PFSK-1 (cell line): ENCODE measurements around the gene ZNF831.

Source experiments
- FOXP2 ChIP-seq: optimal IDR thresholded peaks from 2 replicates; pipeline ENCODE3; 2011; ENCODE audit warnings: borderline replicate concordance, control low read depth, inconsistent platforms; ENCODE audit not compliant: insufficient read depth; ENCODE audit errors: extremely low read length, extremely low read depth
- POLR2AphosphoS5 ChIP-seq: IDR thresholded peaks from 2 replicates; pipeline ENCODE4 v1.6.1; 2012; ENCODE audit warnings: low read depth, mild to moderate bottlenecking, control low read depth, low read length, moderate library complexity
- SIN3A ChIP-seq: IDR thresholded peaks from 2 replicates; pipeline ENCODE4 v1.6.1; 2012; ENCODE audit warnings: mild to moderate bottlenecking, low read length, moderate library complexity, borderline replicate concordance; ENCODE audit not compliant: insufficient read depth
- TAF1 ChIP-seq: IDR thresholded peaks from 2 replicates; pipeline ENCODE4 v1.6.1; 2012; ENCODE audit warnings: low read length, control low read depth, borderline replicate concordance; ENCODE audit not compliant: insufficient read depth
- TF ChIP-seq, protein P1 (sequence below), 2 experiments: IDR thresholded peaks; 2 replicates each; pipeline versions ENCODE4 v1.6.1 to v1.8.0; 2011 to 2012; ENCODE audit warnings: low read depth in 2 of 2, low read length in 2 of 2, control low read depth in 1 of 2, inconsistent platforms in 1 of 2, mild to moderate bottlenecking in 1 of 2, moderate library complexity in 1 of 2; ENCODE audit not compliant: insufficient read depth in 1 of 2

The ZNF831 gene

DNA sequence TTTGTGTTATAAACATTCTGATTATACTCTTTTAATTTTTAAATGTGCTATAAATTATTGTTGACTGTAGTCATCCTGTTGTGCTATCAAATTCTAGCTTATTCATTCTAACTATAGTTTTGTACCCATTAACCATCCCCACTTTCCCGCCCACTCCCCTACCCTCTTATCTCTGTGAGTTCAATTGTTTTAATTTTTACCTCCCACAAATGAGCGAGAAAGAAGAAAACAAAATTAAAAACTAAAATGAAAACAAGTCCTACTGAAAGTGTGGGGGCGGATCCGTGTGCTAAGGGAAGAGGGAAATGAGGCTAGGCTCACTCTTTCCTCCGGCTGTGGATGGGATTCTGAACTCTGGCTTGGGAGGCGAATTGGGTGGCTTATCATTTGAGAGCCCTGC is 6.6 kb upstream of the ZNF831 start:
- TF ChIP-seq FOXP2 (no peak), POLR2AphosphoS5 (no peak), SIN3A (no peak)
- TF ChIP-seq, protein P1, sequence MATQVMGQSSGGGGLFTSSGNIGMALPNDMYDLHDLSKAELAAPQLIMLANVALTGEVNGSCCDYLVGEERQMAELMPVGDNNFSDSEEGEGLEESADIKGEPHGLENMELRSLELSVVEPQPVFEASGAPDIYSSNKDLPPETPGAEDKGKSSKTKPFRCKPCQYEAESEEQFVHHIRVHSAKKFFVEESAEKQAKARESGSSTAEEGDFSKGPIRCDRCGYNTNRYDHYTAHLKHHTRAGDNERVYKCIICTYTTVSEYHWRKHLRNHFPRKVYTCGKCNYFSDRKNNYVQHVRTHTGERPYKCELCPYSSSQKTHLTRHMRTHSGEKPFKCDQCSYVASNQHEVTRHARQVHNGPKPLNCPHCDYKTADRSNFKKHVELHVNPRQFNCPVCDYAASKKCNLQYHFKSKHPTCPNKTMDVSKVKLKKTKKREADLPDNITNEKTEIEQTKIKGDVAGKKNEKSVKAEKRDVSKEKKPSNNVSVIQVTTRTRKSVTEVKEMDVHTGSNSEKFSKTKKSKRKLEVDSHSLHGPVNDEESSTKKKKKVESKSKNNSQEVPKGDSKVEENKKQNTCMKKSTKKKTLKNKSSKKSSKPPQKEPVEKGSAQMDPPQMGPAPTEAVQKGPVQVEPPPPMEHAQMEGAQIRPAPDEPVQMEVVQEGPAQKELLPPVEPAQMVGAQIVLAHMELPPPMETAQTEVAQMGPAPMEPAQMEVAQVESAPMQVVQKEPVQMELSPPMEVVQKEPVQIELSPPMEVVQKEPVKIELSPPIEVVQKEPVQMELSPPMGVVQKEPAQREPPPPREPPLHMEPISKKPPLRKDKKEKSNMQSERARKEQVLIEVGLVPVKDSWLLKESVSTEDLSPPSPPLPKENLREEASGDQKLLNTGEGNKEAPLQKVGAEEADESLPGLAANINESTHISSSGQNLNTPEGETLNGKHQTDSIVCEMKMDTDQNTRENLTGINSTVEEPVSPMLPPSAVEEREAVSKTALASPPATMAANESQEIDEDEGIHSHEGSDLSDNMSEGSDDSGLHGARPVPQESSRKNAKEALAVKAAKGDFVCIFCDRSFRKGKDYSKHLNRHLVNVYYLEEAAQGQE (IDR thresholded peaks at IDR 0.05; ENCODE audit: insufficient read depth in 1 of 2, low read depth in 2 of 2, low read length in 2 of 2) = no peak

DNA sequence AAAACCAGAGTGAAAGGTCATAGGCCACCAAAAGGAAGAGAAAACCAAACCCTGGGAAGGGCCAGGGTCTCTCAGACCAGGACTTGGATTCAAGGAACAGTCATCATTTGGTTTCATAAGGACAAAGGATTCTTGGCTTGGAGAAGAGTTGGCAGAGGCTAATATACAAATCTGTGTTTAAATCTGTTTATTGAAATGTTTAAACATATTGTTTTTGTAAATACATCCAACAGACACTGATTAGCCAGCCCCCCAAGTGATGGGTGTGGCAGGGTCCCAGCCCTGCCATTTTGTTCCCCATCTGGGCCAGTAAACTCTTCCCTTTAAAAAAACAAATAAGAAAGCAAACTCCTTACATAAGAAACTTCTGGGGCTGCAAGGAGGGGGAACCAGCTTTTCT is 6.1 kb upstream of the ZNF831 start:
- TF ChIP-seq, protein P1 (IDR thresholded peaks at IDR 0.05; ENCODE audit: insufficient read depth in 1 of 2, low read depth in 2 of 2, low read length in 2 of 2) = no peak
- TF ChIP-seq POLR2AphosphoS5 = no peak
- no peak for TF ChIP-seq SIN3A
- no peak for TF ChIP-seq FOXP2
- TF ChIP-seq TAF1 = no peak

- TF ChIP-seq POLR2AphosphoS5 (no peak), FOXP2 (no peak), TAF1 (no peak), SIN3A (no peak)
- TF ChIP-seq, protein P1 (IDR thresholded peaks at IDR 0.05; ENCODE audit: insufficient read depth in 1 of 2, low read depth in 2 of 2, low read length in 2 of 2) = no peak
Measured at GRCh38 chr20:59157961-59158541, 5.6 kb upstream of the ZNF831 start.

- TF ChIP-seq, protein P1 (IDR thresholded peaks at IDR 0.05; ENCODE audit: insufficient read depth in 1 of 2, low read depth in 2 of 2, low read length in 2 of 2) = no peak
- TF ChIP-seq POLR2AphosphoS5 (no peak), TAF1 (no peak), FOXP2 (no peak), SIN3A (no peak)
Measured at GRCh38 chr20:59158673-59159072, 4.9 kb upstream of the ZNF831 start.

- no peak for TF ChIP-seq FOXP2
- TF ChIP-seq SIN3A = no peak
- no peak for TF ChIP-seq TAF1
- TF ChIP-seq POLR2AphosphoS5 = no peak
- TF ChIP-seq, protein P1 (IDR thresholded peaks at IDR 0.05; ENCODE audit: insufficient read depth in 1 of 2, low read depth in 2 of 2, low read length in 2 of 2) = no peak
Measured at GRCh38 chr20:59159091-59159490, 4.5 kb upstream of the ZNF831 start.
